CD1c-positive myeloid dendritic cell (primary cell): Measurements from ENCODE around the gene FDX2.

Experiments
- DNase-seq: peaks from one replicate; pipeline ENCODE4 v3.0.0-alpha.2; 2016; ENCODE audit errors: extremely low spot score

FDX2 gene

DNA sequence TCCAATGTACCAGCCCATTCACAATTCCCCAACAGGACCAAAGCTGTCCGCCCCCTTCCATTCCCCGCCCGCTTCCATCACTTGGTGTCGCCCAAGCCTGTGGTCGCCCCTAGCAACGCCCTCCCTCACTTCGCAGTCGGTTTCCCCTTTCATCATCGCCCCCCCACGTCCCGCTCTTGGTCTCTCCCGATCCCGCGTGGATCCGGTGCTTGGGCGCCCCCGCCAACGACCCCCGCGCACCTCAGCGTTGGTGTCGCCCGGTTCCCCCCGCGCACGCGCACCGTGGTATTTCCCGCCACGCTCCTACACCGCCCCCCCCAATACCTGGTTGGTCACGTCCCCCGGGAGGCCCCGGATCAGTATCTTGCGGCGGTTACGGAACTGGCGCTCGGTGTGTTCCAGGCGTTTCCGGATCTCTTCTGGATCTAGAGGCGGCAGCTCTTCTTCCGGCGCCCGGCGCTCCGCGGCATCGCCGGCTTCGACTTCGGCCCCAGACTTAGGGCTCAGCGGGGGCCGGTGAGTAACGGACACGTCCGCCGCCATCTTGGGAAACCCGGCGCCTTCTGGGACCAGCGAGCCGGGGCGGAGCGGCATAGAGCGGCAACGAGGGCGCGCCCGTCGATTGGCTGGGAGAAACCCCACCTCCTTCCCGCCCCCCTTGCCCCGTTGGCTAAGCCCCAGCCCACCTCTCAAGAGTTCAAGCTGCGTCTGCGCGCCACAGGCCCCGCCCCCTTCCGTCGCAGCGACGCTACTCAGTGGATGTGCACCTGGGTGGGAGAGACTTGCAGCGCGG is 17.3 kb upstream of the FDX2 start, which contains the start of gene RAVER1:
Gene RAVER1, minus strand, starts transcription at position 565 of the 793 bp plus-strand sequence. Its CDS starts 22 bp downstream, at position 543.
- DNase-seq = peak; percentile 99

- DNase-seq = no peak
Observed at GRCh38 chr19:10332158-10332964, 16.5 kb upstream of the FDX2 start.

DNA sequence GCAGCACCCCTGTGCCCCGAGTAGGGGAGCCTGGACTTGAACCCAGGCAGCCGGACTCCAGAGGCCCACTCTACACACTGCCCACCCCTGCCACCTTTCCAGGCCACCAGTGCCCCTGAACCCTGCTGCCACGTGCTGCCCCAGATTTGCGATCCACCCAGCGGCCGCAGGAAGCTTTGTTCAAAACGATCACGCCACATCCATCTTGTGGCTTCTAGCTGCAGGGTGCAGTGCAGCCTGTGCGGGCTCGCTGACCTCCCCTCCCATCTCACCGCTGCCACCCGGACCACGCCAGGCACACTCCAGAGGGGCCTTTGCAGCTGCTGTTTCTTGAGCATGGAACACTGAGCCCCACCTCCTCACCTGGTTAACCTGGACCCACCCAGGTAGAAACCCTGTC is 13.7 kb upstream of the FDX2 start:
- DNase-seq = no peak

GRCh38 chr19:10328558-10329429 is 13.0 kb upstream of the FDX2 start:
- no peak for DNase-seq

DNA sequence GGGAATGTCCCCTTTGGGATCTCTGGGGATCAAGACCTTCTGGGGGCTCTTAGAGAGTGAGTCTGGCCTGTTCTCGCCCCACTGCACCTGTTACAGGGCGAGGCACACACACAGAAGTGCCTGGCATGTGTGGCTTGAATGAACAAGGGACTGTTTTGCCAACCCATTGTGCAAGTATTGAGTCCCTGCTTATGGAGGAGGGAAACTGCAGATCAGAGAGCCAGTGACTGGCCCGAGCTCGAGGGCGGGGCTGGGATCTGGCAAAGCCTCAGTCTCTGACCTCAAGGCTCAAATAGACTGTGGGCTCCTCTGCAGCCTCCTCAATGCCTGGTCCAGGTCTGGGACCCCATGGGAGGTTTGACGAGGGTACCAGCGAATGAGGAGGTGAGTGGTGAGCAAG is 12.0 kb upstream of the FDX2 start:
- DNase-seq = no peak

DNA sequence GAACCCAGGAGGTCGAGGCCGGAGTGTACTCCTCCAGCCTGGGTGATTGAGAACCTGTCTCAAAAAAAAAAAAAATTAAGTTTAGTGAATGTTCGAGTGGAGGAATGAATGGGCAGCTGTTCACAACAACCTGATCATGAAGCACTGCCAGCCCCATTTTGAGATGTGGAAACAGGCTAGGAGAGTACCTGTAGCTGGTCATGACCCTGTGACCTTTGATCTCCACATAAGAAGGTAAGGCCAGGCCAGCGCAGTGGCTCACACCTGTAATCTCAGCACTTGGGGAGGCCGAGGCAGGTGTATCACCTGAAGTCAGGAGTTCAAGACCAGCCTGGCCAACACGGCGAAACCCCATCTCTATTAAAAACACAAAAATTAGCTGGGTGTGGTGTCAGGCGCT is 9.9 kb upstream of the FDX2 start:
- no peak for DNase-seq

GRCh38 chr19:10321874-10322835 is 6.3 kb upstream of the FDX2 start:
- DNase-seq = no peak

- DNase-seq = no peak
Observed at GRCh38 chr19:10321417-10321797, 5.6 kb upstream of the FDX2 start.

DNA sequence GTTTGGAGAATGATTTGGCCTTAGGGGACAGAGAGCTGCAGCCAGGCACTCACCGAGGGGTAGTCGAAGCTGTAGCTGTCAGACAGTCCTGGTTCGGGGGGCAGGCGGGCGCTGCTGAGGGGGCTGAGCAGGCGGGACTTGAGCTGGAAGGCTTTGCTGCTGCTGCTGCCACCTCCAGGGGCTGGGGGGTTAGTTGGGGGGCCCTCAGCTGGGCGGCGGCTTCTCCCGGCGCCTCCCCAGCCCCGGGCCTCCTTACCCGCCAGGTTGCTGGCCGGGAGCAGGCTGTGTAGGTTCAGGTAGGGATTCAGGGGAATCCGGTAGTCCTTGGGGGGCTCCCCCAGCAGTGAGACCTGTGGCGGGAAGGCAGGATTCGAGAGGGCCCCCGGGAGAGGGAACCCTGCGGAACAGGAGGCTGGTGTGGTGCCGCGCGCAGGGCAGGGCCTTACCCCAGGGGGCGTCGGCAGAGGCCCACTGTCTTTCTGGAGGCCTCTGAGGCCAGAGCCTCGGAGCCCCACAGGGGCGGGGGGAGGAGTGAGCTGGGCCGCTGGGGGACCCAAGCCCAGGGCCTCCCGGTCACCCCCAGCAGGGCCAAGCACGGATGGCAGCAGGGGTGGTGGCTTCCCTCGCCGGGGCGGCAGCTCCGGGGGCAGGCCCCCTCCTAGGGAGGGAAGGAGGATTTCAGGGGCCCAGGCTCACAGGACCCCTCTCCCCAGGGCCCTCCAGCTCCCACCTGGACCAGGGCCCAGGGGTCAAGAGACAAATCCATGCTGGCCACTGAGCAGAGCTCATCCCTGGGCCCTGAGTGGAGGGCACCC is 5.0 kb upstream of the FDX2 start:
- no peak for DNase-seq

- DNase-seq = no peak
Observed at GRCh38 chr19:10318807-10319682, 3.2 kb upstream of the FDX2 start.

DNA sequence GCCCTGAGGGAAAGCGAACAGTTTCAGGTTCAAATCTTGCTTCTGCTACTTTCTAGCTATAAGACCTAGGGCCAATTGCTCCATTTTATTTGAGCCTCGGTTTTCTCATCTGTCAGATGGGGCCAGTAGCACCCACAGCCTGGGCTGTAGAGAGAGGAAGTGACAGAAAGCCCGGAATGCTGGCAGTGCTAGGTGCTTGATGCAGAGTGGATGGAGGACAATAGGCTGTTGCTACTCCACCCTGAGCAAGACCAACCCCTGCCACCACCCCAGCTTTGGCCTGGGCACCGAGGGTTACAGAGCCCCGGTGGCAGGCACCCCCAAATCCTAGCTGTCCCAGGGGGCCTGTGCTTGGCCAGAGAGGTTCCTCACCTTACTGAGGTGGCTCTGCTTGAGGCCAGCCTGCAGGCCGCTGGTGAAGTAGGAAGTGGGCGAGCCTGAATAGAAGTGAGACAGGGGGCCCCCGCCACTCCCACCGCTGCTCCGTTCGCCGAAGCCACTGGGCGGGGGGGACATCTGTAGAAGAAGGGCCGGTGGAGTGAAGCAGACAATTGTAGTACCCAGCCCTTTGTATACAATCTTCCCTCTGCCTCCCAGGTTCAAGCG is 2.1 kb upstream of the FDX2 start:
- DNase-seq = no peak

DNA sequence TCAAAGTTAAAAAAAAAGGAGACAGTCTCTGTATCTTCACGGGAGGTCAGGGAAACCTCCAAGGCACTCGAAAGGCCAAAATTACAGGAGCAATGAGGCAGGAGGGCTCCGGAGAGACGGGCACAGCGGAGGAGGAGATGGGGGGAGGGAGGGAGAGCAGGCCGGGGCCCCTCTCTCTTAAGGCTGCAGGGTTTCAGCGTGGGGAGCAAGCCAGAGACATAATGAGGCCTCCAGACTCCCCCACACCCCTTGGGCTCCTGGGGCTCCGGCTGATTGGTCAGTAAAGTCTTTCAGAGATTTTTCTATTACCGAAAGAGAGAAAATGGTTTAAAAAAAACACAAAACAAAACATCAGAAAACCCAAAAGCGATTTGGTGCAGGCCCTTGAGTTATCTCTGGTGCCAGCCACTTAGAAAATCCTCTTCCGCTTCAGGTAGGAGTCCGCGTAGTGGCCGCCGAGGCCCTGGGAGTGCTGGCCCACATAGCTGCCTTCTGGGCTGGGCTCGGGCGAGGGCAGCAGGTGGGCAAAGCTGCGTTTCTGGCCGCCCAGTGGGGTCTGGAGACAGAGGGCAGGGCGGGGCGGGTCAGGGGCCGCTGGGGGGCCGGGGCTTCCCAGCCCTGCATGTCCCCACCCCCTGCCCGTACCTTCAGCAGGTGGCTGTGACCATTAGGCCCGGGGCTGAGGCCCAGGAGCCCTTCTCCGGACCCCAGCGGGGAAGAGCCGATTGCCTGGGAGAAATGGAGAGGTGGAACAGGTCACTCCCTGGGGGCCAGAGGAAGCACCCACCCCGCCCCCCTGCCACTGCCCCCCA is 1.4 kb upstream of the FDX2 start:
- DNase-seq = no peak

- no peak for DNase-seq
Observed at GRCh38 chr19:10316229-10317044, 622 bp upstream of the FDX2 start.

DNA sequence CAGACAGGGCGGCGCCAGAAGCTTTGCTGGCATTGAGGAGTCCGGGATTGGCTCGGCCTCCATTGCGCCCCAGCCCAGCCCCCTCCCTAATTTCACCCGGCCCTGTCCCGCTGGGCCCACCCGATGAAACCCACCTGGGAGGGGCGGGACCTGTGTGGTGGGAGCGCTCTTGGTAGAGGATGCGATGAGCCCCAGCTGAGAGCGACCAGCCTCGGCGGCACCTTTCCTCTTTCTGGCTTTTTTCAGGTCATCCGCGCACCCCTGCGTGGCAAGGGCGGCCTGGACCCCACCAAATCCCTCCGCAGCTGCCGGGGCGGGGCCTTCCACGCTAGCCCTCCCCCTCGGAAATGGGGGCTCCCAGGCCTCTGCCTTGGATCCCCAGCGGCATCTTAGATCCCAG is 6.4 kb downstream of the FDX2 start, which contains the start of gene ZGLP1:
Gene ZGLP1, minus strand, starts transcription at position 393 of the 400 bp plus-strand sequence.
- DNase-seq = no peak

- DNase-seq = no peak
Observed at GRCh38 chr19:10306327-10306726, 9.5 kb downstream of the FDX2 start.

DNA sequence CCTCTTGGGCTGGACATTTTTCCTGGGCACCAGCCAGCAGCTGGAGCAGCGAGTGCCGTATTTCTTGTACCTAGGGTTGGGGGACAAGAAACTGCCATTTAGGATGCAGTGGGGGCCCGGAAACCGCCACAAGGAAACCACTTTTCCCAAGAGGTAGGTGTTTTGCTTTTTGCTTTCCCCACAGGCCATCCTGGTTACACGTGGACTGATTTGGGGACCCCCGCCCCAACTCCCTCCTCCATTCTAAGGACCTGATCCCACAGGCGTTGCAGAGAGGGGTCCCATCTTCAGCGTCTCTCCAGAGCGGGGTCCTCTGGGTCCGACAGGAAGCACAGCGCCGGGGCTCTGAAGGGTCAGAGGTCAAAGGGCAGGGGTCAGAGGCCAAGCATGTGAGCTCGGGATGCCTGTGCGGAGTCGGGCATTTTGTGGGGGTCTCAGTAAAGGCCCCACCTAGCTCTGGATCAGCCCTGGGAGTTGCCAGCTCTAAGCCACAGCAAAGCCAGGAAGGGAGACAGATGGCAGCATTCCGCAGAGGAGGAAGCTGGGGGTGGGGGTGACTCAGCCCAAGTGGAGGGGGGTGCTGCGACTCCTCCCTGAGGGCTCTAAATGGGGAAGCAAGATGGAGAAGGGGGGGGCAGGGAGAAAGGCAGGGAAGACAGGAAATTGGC is 10.5 kb downstream of the FDX2 start:
- peak; percentile 92 for DNase-seq
